GM18517 (cell line): ENCODE data around the gene TMEM80.
"Not testable (repeated sequence)": the region's sequence is repeated elsewhere in the genome, so short reads cannot be mapped to it uniquely, and the experiment has no call there.

Experiments
- ATAC-seq: cut with Tn5 transposase; IDR thresholded peaks from one replicate; pipeline ENCODE4 v1.9.1; 2021; ENCODE audit warnings: mild to moderate bottlenecking, moderate library complexity; ENCODE audit not compliant: unreplicated experiment

TMEM80 gene

GRCh38 chr11:720642-721246, 25.1 kb downstream of the TMEM80 start:
- ATAC-seq = no peak

DNA sequence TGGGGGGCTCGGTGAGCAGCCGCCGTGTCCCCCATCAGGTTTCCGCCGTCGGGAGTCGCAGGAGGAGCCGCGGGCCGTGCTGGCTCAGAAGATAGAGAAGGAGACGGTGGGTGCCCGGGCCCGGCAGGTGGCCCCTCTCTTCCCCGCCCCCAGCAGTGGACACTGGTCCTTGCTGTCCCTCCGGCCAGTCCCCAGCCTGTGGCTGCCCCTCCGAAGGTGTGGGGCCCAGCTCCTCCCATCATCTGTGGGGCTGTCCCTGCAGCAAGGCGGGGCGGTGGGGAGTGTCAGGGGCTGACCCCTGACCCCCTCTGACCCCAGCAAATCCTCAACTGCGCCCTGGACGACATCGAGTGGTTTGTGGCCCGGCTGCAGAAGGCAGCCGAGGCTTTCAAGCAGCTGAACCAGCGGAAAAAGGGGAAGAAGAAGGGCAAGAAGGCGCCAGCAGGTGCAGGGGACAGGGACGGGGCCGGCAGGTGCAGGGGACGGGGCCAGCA, 25.7 kb downstream of the TMEM80 start:
- ATAC-seq = no peak

DNA sequence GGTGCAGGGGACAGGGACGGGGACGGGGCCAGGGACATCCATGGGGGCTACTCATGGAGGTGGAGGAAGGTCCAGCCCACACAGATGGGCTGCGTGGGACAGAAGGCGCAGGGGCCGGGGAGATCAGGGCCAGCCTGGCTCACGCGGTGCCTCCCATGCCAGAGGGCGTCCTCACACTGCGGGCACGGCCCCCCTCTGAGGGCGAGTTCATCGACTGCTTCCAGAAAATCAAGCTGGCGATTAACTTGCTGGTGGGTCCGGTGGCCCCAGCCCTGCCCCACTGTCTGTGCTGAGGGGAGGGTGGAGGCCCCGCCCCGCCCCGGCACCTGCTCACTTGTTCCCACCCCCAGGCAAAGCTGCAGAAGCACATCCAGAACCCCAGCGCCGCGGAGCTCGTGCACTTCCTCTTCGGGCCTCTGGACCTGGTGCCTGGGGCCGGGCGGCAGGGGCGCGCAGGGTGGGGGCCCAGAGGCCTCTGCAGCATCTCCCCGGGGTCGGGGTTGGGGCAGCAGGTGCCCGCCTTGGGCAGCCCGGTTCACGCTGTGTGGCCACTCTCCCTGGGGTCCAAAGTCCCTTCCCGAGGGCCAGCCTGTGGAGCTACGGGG, 26.2 kb downstream of the TMEM80 start:
- no peak for ATAC-seq

DNA sequence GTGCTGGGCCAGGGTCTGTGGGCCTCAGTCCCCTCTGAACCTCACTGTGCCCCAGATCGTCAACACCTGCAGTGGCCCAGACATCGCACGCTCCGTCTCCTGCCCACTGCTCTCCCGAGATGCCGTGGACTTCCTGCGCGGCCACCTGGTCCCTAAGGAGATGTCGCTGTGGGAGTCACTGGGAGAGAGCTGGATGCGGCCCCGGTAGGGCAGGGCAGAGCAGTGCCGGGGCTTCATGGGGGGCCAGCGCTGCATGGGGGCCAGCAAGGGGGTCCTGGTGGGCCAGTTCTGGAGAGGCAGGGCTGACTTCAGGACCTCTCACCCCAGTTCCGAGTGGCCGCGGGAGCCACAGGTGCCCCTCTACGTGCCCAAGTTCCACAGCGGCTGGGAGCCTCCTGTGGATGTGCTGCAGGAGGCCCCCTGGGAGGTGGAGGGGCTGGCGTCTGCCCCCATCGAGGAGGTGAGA, 26.8 kb downstream of the TMEM80 start:
- ATAC-seq = no peak

DNA sequence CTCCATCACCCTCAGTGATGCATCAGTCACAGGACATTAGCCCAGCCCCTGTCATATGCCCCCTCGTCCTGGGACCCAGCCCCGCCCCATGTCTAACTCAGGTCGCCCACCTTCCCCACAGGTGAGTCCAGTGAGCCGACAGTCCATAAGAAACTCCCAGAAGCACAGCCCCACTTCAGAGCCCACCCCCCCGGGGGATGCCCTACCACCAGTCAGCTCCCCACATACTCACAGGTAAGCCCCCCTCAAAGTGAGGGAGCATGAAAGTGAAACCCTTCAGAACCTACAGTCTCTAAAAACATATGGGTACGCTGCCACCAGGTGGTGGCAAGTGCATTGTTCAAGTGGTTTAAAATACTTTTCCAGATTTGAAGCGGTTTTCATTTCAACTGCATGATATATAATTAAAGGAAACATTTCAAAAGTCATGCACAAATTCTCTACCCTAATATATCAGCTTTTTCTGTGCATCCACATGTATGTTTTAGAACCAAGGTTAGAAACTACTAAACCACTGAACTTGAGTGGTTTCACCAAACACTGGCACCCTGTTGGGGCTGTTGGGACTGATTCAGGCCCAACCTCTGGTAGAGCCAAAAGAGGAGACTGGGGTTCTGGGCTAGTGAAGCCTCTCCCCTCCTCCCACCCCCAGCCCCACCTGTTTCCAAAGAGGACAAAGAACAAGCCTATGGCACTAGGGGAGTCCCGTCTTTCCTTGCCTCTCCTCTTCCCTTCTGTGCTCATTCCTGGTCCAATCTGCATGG, 27.7 kb downstream of the TMEM80 start:
- ATAC-seq = no peak

GRCh38 chr11:724049-724777, 28.6 kb downstream of the TMEM80 start:
- no peak for ATAC-seq

DNA sequence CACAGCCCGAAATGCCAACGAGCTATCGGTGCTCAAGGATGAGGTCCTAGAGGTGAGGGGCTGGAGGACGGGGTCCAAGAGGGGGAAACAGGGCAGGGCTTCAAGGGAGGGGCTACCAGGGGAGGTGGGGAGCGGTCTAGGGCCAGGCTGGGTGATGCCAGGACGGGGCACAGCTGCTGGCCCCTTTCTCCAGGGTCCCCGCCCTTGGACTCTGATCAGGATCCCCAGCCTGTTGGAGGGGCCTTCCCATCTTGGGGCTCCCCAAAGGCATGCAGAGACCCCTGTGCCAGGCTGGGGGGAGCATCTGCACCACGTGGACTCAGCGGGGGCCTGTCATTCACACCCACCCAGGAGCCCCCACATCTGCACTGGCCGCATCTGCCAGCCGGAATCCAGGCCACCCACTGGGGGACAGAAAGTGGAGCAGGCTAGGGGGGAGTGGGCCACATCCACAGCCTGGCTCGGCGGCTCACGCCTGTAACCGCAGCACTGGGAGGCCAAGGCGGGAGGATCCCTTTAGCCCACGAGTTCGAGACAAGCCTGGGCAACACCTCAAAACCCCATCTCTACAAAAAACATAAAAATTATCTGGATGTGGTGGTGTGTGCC, 29.3 kb downstream of the TMEM80 start:
- ATAC-seq = no peak

- no peak for ATAC-seq
Measured at GRCh38 chr11:725624-726202, 30.1 kb downstream of the TMEM80 start.

- ATAC-seq = no peak
Measured at GRCh38 chr11:726278-727220, 30.9 kb downstream of the TMEM80 start.

GRCh38 chr11:727281-727701, 31.7 kb downstream of the TMEM80 start:
- no peak for ATAC-seq

GRCh38 chr11:727859-728748, 32.5 kb downstream of the TMEM80 start:
- no peak for ATAC-seq

- no peak for ATAC-seq
Measured at GRCh38 chr11:728901-729491, 33.4 kb downstream of the TMEM80 start.

GRCh38 chr11:729492-730074, 34.0 kb downstream of the TMEM80 start:
- ATAC-seq = no peak

GRCh38 chr11:733072-733471, 37.5 kb downstream of the TMEM80 start:
- ATAC-seq = no peak

GRCh38 chr11:734541-734940, 38.9 kb downstream of the TMEM80 start:
- not testable (repeated sequence) for ATAC-seq

GRCh38 chr11:737366-737765, 41.8 kb downstream of the TMEM80 start:
- ATAC-seq = no peak

- ATAC-seq = not testable (repeated sequence)
Measured at GRCh38 chr11:737899-738298, 42.3 kb downstream of the TMEM80 start.

DNA sequence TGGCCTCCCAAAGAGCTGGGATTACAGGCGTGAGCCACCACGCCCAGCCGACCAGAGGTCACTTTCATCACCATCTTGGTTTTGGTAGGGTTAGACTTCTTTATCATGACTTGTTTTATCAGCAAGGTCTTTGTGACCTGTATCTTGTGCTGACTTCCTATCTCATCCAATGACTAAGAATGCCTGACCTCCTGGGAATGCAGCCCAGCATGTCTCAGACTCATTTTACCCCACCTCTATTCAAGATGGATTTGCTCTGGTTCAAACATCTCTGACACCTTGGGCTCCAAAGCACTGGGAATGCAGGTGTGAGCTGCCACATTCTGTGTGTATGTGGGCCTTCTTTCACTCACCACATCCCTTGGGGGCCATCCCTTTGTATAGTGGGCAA, 46.5 kb downstream of the TMEM80 start:
- ATAC-seq = no peak
